ENCODE measurements around the gene SPOCK1.
"Not testable (repeated sequence)": the region's sequence is repeated elsewhere in the genome, so short reads cannot be mapped to it uniquely, and the experiment has no call there.

Gene SPOCK1

DNA sequence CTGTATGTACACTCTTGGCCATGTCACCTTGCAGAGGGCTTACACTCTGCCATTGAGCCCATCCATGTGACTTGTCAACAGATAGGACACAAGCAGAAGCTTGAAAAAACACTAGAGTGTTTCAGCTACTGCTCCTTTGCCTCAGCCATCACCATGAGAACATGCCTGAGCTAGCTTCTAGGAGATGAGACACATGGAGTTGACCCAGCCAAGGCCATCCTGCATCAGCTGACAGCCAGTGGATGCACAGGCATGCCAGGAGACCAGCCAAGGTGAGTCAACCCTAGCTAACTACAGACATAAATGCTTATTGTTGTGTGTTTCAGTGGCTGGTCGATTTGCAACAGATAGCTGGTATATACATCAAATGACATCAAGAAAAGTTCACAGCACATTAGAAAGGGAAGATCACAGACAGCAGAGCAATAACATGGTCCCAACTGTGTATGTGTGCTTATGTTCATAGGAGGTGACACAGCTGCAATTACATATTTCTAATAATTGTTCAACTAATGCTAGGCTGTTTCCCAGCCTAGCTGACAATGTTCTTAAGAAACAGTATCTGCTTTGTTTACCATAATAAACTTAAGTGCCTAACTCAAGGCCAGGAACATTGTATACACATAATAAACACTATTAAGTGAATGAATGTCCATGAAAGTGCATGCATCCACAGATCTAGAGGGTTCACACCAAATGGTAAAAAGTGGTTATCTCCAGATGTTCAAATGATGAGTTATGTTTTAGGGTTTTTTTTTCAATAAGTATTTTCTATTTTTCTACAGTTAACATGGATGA, 105.7 kb downstream of the SPOCK1 start:
- no peak for DNase-seq

DNA sequence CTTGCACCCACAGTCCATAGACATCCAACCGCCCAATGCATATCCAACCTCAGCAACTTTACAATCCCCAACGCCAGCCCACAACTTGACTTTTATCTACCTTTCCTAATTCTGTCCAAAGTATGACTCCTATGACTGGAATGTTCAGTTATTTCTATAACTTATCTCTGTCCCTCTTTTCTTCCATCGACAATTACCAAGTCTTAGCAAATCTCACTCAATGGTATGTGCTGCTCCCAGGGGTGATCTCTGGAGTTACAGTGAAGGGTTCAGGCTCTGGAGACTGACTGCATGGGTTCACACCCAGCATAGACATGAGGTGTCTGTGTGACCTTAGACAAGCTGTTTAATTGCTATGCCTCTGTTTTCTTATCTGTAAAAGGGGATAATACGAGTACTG, 106.9 kb downstream of the SPOCK1 start:
- DNase-seq: no peak

DNA sequence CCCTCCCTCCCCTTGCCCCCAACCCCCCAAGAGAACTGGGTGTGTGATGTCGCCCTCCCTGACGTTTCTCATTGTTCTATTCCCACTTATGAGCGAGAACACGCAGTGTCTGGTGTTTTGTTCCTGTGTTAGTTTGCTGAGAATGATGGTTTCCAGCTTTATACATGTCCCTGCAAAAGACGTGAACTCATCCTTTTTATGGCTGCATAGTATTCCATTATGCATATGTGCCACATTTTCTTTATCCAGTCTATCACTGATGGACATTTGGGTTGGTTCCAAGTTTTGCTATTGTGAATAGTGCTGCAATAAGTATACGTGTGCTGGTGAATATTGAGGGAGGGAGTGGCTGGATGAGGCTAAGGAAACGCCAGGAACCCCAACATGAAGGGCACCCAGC, 108.1 kb downstream of the SPOCK1 start:
- not testable (repeated sequence) for DNase-seq

DNA sequence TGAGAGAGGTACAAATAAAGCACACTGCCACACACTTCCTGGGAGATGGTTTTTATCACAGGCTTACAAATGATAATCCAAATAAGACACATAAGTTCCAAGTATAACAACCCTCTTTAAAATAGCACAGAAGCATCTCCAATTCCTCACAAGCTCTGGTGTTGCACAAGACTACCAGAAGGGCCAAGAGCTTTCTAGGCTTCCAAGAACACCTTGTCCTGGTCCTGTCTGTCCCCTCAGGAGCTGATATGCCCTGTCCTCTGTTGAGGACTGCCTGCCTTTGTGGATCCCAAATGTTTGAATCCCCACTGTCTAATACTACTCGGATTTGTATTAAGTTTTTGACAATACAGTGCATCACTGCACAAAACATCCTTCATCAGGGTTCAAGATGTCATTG, 110.1 kb downstream of the SPOCK1 start:
- no peak for DNase-seq

DNA sequence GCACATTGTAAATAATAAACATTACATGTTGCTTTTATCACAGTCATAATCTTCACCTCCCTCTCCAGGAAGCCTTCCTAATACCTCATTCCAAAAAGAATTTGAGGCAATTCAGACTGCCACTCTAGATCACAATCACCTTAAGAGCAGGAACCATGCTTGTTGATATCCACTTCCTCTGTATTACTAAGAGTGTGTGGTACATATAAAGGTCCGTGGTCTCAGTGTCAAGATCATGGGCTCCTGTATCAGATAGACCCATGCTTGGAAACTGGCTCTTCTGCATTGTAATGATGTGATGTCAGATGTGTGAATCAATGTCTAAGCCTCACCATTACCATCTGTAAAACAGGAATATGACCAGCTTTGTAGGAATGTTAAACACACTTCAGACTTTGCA, 114.1 kb downstream of the SPOCK1 start:
- no peak for DNase-seq

DNA sequence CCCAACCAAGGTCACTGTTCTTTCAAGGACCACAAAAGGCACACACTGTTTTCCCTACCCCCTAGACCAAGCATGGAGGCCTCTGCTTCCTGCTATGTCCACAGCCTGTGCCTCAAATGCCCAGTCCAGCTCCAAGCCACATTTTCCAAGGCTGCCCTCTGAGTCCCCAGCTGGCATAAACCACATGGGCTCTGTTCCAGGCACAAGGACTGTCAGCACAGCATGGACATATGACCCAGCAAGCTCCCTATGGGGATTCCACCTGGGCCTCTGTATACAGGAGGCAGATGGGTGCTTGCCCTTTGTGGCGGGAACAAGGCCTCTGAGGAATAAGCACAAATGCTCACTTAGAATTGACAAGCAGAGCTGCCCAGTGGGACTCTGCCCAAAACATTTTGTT, 115.2 kb downstream of the SPOCK1 start:
- DNase-seq: no peak

DNA sequence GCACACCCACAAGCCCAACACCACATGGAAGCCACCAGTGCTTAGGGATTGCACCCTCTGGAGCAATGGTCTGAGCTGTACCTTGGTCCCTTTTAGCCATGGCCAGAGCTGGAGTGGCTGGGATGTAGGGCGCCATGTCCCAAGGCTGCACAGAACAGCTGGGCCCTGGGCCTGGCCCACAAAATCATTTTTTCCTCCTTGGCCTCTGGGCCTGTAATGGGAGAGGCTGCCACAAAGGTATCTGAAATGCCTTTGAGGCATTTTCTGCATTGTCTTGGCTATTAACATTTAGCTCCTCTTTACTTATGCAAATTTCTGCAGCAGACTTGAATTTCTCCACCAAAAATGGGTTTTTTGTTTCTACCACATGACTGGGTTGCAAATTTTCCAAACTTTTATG, 117.6 kb downstream of the SPOCK1 start:
- DNase-seq: no peak

DNA sequence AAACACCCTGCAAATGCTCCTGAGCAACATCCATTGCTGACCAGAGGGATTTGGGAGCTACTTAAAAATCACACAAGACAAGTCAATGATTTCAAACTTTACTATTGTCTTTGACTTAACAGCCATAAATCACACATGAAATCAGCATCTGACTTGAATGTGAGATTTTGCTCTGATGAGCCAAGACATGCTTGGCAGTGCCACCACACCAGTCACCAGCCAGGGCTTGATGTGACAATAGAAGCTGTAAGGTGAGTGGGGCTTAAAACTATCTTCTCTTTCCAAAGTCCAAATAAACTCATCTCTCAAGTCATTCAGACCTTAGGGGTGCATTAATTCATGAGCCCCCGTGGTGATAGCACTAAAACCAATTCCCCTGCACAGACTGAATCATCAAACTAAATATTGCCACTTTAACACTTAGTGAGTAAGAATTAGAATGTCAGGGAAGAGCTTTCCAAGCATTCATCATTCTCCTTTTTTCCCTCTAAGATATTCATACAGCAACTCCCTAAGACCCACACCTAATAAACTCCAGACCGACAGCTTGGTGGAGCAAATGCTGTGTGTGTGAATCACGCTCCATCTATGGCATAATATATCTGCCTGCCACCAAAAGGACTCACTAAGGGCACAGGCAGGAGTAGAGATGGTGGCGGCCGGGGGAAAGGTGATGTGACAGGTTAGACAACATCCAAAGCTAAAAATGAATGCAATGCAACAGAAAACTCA, 119.4 kb downstream of the SPOCK1 start:
- no peak for DNase-seq

DNA sequence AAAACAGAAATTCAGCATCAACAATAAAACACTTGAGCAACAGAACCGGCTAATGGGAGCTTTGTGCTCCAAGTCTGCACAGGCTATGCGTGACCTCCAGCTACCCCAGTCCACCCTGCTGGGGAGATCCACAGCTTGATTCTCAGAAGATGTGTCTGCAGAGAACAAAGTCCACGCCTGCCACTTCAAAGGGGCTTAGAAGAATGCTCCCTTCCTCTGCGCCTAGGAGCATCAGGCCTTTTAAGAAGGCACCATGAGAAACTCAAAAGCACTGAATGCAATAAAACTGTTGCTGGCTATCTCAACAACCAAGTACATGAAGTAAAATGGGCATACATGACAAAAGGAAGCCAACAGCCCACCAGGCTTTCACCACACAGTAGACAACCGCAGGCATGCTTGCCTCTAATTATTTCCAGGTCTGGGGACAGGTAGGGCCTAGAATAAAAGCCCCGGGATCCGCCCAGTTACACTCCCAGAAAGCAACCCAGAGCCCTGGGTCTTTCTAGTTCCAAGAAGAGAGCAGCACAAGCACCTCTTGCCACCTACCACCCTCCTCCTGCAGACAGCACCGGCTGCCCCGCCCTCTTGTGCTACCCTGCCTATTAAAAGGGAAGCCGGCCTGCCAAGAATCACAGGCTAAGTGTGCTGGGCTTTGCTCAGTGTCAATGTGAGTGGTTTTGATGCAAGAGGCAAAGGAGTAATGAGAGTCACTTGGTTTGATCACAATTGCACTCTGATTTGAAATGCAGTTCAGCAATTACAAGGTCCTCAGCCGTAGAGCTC, 123.2 kb downstream of the SPOCK1 start:
- DNase-seq: no peak

DNA sequence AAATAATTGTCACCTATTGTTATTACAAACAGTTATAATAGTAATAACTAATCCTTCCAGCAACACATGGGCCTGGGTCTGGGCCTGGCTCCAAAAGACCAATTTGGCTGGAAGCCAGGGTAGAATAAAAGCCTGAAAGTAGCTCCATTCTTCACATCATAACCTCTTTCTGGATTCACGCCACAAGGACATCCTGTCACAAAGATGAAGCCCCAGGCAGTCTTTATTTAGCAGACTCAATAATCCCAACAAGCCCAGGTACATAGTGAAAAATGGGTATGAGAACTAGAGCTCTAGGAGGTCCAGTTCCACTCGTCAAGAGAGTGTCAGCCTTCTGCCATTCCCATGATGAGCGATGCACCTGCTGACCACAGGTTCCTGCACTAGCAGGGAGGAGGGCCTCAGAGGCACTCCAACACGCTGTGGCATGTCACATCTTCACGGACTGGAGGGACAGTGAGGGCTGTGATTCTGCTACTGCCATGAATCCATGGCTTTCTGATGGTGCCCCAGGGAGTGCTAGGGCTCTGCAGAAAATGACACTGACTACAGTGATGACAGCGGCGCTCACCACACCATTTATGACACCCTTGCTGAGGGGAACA, 124.9 kb downstream of the SPOCK1 start:
- DNase-seq: no peak

DNA sequence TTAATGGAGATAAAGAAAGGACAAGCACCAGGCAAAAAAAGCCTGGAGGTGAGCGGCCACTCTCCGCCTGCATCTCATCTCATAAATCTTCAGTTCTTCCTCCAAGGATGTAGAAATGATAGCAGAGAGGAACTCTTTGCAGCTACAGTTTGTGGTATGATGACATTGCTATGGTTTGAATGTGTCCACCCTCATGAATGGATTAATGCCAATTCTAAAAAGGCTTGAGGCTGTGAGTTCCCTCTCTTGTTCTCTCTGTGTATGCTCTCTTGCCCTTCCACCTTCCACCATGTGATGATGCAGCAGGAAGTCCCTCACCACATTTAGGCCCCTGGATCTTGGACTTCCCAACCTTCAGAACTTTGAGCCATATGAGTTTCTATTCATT, 126.4 kb downstream of the SPOCK1 start:
- DNase-seq: no peak

DNA sequence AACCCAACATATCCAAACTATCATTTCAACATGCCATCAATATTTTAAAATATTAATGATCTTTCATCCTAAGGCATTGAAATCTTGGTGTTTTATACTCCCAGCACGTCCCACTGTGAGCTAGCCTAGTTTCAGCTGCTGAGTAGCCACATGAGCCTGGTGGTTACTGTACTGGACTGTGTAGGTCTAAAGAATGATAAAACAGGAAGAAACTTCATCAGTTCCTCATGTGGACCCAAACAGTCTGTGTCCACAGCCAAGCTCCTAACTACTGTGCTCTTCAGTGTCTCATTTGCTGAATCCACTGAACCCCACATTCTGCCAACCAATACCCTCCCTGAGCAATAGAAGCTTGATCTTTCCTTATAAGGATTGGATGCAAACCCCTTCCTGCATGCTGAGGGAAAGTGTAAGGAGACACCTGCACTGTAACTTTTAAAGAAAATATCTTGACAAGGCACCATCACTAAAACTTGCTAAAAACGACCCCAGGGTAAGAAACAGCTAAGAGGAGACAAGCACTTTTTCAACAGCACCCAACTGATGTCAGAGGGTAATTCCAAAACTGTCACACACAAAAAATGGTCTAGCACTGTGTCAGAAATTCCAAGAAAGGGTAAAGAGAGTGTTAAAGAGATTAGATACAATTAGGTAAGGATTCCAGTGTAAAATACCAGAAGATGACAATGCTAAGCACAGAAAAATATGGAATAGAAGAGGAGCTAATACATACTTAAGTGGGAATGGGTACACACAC, 126.9 kb downstream of the SPOCK1 start:
- DNase-seq: no peak

DNA sequence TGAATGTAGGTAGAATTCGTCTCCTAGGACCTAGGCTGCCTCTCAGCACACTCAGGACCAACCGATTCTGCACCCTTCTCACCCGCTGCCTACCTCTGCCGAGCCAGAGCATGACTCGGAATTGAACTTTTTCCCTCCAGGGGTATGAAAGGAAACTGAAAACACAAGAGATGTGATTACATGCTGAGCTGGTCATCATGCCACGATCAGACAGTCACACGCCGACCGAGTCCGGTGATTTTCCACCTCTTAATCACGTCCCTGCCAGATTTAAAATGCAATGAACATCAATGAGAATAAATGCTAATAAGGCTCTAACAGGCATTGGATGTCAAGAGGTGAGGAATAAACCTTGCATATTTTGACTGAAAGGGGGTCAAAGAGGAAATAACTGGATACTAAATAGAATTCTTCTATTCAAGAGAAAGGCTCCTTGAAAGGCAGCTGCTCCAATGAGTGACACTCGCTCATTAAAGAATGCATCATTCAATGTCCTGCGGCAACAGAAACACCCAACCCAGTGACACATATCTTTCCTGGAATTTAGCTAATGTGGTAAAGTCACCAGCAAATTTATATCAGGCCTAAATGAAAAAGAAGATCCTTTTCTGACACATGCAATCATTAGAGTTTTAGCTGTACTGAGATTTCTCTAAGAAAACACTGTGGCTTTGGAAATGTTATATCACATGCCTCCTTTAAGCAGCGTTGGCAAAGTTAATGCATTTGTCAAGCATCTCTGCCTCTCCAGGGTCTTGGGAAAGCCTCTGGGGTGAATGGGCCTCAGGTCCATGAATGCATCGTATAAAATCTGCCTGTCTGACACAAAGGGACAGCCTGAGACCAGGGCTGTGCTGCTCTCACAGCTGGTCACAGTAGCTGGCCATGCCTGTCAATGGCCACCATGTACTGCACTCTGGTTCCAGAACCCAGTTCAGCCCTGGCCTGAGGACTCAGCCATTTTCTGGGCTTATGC, 128.7 kb downstream of the SPOCK1 start:
- DNase-seq: no peak

DNA sequence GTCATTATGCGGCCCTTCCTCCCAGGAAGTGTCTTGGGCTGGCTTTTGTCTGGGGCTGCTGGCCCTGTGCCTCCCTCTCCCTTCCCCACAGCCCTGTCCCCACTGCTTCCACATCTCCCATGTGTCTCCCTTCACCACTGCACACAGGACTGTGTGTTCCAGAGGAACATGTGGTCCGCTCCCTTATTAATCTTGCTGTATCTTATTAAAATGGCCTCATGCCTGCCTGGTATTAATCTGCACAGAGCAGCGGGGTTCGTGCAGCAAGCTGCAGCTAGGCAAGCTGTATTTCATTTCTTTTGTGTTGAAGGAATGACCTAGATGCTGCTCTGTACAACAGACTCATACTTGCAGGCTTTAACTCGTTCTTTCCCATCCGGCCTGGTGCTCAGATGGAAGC, 130.5 kb downstream of the SPOCK1 start:
- DNase-seq: no peak

DNA sequence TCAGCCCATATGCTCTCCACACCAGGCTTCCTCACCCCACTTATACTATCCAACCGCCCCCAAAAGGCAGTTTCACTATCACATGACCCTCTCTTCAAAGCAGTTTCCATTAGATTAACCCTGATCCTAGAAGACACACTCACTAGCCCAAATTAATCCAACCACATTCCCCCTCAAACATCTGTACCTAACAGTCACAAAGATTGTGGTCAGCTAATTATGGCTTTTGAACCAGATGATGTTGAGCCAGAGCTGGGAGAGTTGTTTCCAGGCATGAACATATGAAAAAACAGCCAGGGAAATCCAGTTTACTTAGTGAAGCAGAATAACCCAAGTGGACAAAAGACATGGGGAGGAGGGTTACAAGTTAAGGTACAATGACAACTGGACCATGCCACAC, 131.2 kb downstream of the SPOCK1 start:
- no peak for DNase-seq

DNA sequence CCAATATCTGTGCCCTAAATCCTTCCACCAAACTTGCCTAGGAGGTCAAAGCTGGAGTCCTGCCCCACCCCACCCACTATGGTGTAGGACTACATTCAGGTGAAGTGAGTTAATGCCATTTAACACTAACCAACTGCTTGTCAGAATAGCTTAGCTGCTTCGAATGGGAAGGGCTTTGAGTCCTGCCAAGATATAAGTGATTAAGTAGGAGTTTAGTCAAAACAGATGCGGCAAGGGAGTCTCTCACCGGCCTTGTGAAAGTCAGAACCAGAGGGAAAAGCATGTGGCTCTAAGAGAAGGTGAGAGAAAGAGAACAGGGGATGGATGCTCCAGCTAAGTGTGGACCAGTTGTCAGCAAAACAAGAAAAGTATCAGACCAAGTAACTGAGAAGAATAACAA, 132.6 kb downstream of the SPOCK1 start:
- DNase-seq: no peak

DNA sequence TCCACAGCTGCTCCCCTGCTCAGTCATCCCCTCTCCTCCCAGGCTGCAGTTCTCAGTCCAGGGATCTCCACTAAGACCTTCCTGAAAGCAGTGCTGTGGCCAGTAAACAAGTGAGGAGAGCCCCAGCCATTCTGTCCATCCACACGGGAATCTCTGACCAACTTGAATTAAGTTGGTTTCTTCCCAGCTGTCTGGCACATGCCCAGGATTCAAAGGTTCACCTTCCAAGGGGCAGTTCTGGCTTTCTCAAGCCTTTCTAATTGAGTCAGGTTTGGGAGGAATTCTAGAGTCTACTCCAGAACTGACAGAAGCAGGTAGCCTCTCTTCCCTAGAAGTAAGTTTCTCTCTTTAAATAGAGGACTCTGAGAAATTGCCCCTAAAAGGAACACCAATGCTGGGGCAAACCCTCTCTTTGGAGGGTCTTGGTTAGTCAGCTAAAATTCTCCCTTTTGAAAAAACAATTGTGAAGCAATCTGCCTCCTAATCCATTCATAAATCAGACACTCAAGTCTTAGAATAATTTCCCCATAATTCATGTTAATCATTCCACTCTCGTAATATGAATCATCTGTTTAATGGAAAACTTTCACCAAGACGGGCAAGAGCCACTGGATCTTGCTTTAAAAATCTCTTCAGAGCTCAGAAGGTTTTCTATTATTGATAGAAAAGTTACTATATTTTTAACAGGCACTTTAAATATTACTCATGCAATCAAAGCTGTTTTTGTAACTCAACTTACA, 133.8 kb downstream of the SPOCK1 start:
- DNase-seq: no peak

DNA sequence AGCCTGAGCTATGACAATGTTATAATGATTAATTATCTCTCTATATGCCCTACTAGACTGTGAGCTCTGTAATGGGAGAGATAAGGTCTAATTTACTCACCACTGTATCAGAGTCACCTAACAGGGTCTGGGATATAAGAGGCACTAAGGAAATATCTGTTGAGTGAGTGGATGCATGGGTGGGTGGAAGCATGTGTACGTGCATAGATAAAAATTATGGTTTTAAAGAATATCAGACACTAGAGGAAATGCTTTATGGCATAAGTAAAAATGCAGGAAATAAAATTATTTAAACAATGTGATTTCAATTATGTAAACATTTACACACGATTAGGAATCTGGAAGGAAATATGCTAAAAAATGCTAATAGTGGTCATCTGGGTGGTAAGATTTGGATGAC, 137.8 kb downstream of the SPOCK1 start:
- no peak for DNase-seq

DNA sequence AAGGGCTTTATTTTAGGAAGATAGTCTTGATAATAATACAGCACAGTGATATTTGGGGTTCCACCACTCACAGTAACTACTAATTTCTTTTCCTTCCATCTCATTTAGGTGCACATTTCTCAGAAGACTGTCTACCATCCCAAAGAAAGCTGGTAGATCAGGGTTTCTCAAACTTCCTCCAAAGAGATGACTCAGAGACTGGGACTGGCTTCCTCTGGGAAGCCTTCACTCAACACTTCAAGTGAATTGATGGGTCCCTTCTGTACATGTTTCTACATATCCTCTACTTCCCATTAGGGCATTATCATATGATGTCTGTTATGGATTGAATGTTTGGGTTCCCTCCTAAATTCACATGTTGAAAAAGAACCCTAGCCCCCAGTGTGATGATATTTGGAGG, 138.5 kb downstream of the SPOCK1 start:
- no peak for DNase-seq

DNA sequence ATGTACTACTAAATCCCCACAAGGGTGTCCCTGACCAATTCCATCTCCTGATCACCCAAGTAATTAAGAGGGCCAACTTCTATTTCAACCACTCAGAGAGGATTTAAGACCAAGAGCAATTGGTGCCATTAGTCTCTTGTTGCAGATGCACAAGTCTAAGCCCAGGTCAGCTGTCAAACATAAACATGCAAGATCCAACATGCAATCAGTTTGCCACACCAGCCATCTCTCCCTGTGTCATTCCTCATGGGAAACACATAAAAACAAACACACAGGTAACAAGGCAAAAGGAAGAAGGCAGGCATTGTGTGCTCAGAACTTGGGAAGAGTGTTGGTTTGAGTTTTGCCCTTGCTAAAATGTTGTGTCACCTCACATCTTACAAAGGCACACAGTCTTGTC, 139.2 kb downstream of the SPOCK1 start:
- no peak for DNase-seq

DNA sequence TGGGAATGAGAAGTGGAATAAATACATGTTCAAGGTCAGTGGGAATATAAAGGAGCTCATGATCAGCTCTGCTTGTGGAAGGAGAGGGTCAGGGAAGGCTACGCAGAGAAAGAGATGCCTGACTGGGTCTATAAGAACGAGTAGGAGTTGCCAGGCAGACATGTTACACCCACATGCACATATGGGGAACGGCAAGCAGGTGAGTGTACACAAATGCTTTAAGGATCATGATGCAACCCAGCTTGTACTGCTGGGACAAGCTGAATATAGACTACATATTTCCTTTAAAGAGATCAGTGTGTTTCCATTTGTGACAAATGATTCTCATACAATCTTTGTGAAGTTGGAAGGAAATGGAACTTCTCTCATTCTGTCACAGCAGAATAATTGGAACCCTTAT, 141.7 kb downstream of the SPOCK1 start:
- DNase-seq: no peak
